HG03469 (cell line): Measurements from ENCODE around the gene IQCH.
"Not testable (repeated sequence)": the region's sequence is repeated elsewhere in the genome, so short reads cannot be mapped to it uniquely, and the experiment has no call there.

Experiments used
- ATAC-seq: cut with Tn5 transposase; IDR thresholded peaks from one replicate; pipeline ENCODE4 v1.9.1; 2021; ENCODE audit warnings: mild to moderate bottlenecking, moderate library complexity, moderate number of reproducible peaks; ENCODE audit not compliant: unreplicated experiment

IQCH gene

DNA sequence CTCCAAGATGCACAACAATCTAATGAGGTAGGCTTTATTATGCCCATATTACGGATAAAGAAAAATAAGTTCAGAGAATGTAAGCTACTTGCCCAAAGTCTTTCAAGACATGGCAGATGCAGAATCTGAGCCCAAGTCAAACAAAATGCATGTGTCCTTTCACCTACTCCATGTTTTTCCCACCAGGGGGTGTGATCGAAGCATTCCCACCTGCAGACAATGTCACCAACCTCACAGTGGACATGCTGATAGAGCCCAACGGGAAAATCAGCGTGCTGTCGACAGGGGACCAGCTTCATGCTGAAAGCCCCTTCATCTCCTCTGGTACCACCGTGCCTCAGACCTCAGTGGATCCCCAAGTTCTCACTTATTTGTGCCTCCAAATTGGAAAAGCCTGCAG lies 166.5 kb downstream of the IQCH start:
- no peak for ATAC-seq

DNA sequence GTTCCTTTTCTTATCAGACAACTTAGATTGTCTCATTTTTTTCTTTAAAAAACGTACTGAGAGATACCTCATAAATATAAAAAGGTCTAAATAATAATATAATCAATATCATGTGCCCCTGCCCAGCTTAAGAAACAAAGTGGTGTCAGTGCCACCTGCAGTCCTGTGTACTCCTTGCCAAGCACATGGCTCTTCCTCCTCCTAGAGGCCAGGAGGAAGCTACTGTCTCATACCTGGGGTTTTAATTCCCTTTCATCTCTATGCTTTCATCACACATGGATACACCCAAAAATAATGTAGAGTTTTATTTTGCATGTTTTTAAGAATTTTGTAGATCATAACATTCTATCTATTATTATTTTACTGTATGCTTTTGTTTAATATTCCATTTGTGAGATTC lies 167.7 kb downstream of the IQCH start:
- no peak for ATAC-seq

DNA sequence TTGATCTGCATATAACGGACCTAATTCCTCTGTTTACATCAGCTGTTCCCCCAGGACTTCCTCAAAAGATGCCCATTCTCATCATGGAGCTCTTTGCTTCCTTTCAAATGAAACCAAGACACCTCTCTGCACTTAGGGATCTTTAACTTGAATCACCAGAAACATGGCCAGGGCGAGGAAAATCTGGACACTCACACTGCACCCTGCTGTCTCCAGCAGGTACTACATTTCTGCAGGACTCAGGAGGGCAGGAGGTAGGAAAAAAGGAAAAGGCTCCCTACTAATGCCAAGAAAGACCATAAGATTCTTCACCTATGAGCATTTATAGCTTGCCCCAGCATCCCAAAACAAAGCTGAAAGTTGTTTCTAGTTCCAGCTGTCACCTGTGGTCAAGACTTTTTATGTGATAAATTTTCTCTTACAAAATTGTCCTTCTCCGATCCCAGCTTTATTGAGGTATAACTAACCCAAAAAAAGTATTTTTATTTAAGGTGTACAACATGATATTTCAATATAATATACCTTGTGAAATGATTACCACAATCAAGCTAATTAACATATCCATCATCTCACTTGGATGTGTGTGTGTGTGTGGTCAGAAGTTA lies 179.0 kb downstream of the IQCH start:
- no peak for ATAC-seq

DNA sequence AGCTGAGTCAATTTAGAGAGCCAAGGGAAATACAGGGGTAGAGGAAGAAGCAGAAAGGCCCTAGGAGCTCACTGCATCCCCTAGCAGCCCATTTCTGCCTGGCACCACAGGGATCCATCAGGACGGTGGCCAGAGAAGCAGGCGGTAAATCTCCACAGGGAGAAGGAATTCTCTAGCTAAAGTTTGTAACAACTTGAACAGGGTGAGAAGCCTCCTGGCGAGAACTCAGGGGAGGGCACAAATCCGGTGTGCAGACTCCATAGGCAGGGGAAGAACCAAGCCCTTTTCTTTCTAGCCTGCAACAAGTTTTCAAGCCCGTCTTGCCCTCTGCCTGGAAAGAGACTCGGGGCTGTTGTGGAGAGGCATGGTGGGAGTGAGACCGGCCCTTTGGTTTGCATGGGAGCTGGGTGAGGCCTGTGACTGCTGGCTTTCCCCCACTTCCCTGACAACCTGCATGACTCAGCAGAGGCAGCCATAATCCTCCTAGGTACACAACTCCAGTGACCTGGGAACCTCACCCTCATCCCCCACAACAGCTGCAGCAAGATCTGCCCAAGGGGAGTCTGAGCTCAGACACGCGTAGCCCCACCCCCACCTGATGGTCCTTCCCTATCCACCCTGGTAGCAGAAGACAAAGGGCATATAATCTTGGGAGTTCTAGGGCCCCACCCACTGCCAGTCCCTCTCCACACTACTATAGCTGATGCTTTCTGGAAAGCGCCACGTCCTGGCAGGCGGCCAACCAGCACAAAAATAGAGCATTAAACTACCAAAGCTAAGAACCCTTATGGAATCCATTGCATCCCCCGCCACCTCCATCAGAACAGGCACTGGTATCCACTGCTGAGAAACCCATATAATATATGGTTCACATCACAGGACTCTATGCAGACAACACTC lies 182.0 kb downstream of the IQCH start:
- ATAC-seq = not testable (repeated sequence)

DNA sequence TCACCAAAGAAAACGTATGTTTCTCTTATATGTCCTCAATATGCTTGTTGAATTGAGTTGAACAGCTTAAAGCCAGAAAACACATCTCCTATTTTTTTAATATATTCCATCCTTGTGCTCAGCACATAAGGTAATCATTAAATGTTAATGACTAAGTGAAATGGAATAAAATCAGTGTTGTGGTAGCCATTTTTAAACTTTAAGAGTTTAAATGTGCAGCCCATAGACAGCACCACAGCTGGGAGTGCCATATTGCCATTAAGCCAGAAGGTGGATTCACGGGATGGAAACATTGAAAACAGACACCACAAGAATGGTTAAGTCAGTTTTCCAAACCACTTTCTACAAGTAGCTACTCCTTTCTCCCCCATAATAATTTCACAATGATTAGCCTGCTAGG lies 189.5 kb downstream of the IQCH start:
- no peak for ATAC-seq

DNA sequence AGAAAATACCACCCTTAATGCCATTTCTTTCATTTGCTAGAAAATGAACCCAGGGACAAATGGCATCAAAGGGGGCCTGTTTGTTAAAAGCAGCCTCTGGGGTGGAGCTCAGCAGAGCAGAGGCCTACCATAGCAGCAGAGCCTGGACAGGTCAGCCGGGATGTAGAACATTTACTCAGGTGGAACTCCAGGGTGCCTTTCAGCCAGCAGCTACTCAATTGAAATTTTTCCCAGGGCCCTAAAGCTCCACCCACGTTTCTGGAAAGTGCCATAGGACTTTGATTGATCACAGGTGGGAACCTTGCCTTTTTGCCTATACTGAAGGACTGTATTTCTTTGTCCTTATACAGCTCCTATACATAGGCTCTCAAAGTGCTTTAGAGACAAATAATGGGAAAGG lies 191.9 kb downstream of the IQCH start:
- ATAC-seq = no peak

DNA sequence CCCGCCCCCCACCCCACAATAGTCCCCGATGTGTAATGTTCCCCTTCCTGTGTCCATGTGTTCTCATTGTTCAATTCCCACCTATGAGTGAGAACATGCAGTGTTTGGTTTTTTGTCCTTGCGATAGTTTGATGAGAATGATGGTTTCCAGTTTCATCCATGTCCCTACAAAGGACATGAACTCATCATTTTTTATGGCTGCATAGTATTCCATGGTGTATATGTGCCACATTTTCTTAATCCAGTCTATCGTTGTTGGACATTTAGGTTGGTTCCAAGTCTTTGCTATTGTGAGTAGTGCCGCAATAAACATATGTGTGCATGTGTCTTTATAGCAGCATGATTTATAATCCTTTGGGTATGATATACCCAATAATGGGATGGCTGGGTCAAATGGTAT lies 193.8 kb downstream of the IQCH start:
- not testable (repeated sequence) for ATAC-seq

DNA sequence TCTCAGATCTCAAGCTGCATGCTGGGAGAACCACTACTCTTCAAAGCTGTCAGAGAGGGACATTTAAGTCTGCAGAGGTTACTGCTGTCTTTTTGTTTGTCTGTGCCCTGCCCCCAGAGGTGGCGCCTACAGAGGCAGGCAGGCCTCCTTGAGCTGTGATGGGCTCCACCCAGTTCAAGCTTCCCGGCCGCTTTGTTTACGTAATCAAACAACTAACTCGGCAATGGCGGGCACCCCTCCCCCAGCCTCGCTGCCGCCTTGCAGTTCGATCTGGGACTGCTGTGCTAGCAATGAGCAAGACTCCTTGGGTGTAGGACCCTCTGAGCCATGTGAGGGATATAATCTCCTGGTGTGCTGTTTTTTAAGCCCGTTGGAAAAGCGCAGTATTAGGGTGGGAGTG lies 199.1 kb downstream of the IQCH start:
- not testable (repeated sequence) for ATAC-seq

DNA sequence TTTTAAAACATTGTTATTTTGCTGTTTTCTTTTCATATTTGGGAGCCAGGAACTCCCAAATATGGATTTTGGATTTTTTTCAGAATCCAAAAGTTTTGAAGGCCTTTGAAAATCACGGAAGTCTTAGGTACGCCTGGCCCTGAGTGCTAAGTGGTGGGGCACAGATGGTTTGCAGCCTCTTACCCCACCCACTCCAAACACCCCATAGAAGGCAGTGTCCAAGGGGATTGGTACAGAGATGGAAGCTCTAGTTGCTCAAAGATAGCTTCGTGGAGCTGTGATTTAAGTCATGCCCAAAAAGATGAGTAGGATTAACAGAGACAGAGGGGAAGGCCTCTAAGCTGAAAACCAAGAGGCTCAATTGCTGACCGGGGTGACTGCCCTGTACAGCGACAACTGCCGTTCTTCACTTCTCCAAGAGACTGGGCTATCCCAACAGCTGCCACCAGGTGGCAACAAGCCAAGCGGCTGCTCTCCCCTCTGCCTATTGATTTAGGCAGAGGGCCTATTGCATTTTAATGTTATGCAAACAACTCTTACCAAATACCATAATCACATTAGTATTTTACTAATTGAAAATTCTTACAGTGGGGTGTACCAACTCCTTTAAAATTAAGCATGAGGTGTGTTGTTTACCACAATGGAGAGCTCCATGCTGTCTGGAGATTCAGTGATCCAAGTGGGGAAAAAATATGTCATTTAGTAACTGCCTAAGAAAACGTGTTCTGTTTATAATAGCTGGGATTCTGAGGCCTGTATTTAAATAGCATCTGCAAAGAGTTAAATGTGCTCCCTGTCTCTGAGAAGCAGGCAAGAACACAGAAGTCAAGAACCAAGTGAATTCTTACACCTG lies 202.3 kb downstream of the IQCH start:
- ATAC-seq = no peak

DNA sequence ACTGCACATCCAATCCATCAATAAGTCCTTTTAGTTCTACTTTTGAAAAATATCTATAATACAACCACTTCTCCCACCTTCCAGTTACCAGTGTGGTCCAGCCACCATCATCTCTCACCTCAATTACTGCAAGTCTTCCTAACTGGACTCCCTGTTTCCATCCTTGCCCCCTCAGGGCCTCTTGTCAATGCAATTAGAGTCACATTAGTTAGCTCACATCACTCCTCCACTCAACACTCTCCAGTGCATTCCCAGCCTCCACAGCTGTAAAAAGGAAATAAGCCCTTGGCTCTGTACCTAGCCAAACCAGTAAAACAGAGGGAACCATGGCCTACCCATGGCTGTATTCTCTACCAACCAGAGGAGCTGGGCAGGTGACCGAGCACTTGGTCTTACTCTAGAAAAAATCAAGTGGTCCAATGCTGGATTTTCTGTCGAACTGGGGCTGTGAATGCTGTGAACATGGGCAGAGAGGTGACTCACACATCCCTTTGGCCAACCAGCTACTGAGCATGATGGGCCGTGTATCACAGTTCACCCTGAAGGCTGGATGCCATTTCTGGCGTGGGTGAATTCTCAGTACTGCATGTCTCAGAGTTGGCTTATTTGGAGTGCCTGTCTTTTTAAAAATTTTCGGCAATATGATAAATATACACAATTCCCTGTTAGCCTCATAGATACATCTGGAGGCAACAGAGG lies 203.9 kb downstream of the IQCH start:
- no peak for ATAC-seq

DNA sequence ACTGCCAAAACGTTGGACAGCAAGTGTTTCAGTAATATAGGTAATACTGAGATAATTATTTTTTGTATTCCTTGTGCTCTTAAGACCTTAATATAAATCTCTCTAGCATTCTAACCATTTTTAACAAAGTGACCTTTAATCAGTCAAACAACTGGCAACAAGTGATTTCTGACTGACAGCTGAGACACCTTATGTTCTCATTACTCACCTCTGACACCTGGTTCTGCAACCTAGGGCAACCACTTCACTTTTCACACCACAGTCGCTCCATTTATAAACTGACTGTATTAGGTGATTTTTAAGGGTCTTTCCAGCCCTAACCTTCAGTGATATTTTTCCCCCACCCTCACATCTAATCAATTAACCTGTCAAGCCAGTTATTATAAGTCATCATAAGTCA lies 205.9 kb downstream of the IQCH start:
- no peak for ATAC-seq

DNA sequence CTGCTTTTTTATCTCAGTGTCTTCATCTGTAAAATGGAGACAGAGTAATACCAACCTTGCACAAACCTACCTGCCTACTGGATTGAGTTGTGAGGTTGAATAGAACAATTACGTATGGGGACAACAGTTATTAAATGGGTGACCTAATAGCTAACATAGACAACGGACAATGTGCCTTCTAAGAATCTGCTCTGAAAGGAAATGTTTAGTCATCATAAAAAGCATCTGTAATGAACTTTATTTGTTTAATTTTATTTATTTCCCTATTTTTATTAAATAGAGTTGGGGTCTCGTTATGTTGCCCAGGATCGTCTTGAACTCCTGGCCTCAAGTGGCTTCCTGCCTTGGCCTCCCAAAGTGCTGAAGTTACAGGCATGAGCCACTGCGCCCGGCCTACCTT lies 207.1 kb downstream of the IQCH start:
- ATAC-seq = no peak

DNA sequence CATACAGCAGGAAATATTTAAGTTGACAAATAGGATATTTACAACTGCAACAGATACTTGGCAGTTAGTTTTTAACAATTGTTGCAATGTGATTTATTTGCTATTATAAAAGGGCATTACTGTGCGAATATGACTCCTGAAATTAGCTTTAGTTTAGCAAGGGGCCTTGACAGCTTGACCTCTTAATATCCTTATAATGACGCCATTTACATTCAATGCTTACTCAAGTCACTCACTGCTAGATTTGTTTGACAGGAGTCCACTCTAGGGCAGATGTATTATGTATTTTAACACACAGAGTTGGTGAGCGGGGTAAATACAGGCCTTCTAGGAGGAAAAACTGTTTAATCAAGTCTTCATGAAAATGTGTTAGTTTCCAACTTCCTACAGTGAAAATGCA lies 208.3 kb downstream of the IQCH start:
- ATAC-seq = no peak

DNA sequence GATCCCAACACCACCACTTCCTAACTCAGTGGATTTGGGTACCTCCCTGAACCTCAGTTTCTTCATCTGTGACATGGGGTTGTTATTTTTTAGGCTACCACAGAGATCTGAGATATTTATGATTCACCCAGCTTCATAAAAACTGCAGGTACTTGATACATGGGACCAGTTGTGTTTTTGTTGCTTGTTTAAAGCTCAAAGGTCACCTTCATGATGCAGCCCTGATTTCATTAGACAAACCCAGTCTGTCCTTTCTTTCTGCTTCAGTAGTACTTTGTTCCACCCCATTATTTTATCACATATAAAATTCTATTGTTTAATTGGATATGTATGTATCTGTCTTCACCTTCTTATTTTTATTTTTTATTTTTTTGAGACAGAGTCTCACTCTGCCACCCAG lies 208.9 kb downstream of the IQCH start:
- ATAC-seq = no peak

DNA sequence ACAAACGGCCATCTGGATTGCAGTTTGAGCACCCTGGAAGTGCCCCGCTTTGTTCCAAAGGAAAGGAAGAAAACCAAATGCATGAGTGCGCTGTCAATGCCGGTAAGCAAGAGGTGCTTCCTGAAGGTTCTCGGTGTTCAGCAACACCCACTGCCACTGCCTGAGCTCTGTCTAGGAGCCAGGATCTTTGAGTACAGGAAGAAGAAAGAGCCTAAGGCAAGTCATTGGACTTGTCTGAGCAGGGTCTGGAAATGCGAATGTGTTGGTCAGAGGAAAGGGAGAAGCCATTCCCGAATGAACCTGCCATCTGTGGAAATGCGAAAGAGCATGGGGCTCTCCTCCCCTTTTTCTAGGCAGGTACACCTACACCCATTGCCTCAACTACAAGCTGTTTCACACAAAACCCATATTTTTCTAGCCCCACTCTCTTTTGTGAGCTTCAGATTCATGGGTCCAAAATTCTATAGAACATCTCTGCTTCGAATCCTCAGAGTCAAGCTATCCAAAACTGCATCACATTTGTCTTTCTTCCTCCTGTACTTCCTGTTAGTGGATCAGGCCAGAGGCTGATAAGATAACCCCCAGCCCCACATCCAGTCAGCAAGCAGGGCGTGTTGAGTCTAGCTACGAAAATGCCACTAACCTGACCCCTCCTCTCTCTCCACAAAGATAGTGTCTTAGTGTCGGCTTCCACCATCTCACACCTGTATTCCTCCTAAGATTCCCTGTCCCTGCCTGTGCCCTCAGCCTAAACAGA lies 210.8 kb downstream of the IQCH start:
- no peak for ATAC-seq

DNA sequence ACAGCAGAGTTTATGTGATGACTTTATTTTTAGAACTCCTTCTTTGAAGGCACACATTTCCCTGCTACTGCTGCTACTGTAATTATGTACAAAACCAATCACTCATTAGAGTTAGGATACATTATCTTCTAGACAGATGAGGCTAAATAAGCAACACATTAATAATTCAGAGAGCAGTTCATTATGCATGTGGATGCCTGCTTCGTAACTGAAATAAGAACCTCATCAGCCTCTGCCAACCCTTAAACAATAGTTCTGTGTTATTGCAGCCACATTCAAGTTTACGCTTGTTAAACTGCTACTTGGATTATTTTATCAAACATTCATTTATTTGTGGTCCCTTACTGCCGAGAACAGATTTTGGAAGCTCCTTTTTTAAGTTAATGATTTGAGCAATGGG lies 213.8 kb downstream of the IQCH start:
- no peak for ATAC-seq

DNA sequence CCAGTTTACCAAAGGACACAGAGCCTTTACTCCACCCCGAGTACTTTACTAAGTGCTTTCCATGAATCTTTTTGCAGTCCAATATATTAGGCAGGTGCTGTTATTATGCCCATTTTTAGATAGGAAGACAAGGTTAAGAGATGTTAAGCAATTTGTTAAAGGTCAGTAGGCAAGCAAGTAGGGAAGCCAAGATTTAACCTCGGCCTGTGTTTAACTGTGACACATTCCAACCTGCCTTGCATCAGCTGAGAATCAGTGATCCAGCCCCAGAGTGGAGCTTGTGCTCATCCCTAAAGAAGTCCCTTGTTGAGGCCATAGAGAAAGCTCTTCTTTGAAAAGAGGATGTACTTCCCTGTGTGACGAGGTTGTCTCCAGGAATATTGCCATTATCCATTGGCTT lies 215.1 kb downstream of the IQCH start:
- ATAC-seq = no peak

DNA sequence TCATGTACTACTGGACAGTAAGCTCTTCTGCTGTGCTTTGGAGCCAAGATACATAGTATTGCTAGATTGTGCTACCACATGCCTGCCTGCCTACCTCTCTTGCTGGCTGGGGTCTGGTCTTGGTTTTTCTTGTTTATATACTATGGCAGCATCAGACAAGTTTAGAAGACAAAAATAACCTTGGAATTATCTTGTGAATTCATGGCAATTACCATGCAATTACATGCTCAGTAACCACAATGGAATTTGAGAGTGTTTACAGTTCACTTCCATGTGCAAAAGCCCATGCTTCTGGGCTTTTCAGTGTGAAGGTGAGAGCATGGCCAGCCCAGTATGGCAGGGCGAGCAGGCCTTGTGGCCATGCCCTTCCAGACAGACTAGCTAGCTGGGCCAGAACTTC lies 218.4 kb downstream of the IQCH start:
- no peak for ATAC-seq

DNA sequence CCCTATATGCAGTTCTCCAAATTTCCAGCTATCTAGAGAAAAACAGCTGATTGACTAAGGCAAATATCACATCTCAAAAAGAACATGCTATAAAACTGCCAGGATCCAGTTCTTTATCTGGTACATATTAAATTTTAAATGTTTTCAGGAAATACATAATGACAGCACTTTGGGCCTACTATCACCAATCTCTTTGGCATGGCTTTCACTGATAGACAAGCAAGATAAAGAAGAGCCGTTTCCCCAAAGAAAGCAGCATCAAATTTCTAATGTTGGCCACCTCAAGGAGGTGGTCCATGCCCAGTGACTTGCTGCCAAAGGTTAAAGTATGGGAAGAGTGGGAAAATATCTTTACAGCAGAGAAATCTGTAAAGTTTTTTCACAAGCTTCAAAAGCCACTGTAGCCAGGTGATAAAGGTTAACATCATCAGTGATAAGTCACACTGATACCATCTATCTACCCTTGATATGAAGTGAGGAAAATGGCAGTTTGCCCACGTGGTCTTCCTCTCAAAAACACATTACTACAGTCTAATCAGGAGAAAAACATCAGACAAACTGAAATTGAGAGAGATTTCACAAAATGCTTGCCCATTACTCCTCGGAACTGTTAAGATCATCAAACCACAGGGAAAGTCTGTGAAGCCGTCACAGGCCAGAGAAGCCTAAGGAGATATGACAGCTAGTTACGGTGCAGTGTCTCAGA lies 220.0 kb downstream of the IQCH start:
- ATAC-seq = no peak
